Heart left ventricle (tissue), 13 donors: Measurements from ENCODE around the gene MYO5C.
A peak's percentile ranks its signal among the peaks of the same experiment; 100 is the strongest.

Source experiments
- CTCF ChIP-seq, 12 donors: fragments of 200-600 bp; sonication (generic) in 4 of 12; IDR thresholded peaks; one replicate each; pipeline versions ENCODE4 v1.5.0 to v1.8.0; 2018 to 2022; ENCODE audit warnings: antibody characterized with exemption in 12 of 12, mild to moderate bottlenecking in 5 of 12
- POLR2A ChIP-seq, 2 donors: fragments of 450-650 bp; IDR thresholded peaks; one replicate each; pipeline ENCODE4 v1.6.1; 2017; ENCODE audit warnings: antibody characterized with exemption in 2 of 2, mild to moderate bottlenecking in 2 of 2, moderate library complexity in 2 of 2
- donor health status: ischemic (EF 13 %, LVEDD 7.1; RV severe dilation, severe dysfunction).
- donor health status: DM: no; HTN: yes; CAD: no.
- donor health status: DM: no; HTN: no; CAD: no.
- donor health status: ischemic (EF 25% LVEDD 6.9; RV normal size, moderate dysfunction).
- donor health status: ischemic (EF 25% LVEDD 5.7; RV mildly dilated, moderate dysfunction).
- donor health status: ischemic (EF 35%, LVEDD 5.7; RV mildly dilated, moderate dysfunction).
- donor health status: nonischemic (EF 11% LVEDD 7.7; RV severe dilation, severe dysfunction).
- donor health status: DM: yes; HTN: yes; CAD: no.
- donor health status: PGD.
- donor health status: ischemic (EF 29% LVEDD 5.4; RV normal size, mild dysfunction).
- donor health status: nonischemic (EF 23%, LVEDD 6.1; RV moderate dilation, normal function).

DNA sequence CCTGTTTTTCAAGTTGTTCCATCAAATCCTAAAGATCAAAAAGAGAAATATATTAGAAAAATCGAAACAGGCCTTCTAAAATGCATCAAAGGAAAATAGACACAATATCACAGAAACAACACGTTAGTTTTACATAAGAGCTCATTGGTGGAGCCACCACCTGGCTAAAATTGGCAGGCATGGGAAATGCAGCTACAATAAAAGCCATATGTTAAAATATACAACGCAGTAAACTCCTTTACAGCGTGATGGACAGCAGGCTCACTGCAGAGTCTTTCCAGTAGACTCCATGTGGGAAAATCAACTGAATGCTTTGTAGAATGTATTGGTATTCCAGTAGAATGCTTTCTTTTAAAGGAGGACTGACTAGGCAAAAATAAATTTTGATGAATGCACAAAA is 40.9 kb upstream of the MYO5C start:
- TF ChIP-seq CTCF (IDR thresholded peaks at IDR 0.05) (peak in 3 of 12 donors; percentile 7 to 23 (median 10)), POLR2A (IDR thresholded peaks at IDR 0.05) (no peak)
